ENCODE results near the gene ERCC3.

DNA sequence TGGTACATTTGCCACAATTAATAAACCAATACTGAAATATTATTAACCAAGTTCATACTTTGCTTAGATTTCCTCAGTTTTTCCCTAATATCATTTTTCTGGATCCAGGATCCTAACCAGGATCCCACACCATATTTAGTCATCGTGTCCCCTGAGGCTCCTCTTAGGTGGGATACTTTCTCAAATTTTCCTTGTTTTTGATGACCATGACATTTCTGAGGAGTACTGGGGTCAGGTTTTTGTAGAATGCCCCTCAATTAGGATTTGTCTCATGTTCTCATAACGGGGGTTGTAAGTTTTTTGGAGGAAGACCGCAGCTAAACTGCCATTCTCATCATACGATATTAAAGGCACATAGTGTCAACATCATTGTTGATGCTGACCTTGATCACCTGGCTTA, 15.5 kb upstream of the ERCC3 start:
- TF ChIP-seq, protein P1, sequence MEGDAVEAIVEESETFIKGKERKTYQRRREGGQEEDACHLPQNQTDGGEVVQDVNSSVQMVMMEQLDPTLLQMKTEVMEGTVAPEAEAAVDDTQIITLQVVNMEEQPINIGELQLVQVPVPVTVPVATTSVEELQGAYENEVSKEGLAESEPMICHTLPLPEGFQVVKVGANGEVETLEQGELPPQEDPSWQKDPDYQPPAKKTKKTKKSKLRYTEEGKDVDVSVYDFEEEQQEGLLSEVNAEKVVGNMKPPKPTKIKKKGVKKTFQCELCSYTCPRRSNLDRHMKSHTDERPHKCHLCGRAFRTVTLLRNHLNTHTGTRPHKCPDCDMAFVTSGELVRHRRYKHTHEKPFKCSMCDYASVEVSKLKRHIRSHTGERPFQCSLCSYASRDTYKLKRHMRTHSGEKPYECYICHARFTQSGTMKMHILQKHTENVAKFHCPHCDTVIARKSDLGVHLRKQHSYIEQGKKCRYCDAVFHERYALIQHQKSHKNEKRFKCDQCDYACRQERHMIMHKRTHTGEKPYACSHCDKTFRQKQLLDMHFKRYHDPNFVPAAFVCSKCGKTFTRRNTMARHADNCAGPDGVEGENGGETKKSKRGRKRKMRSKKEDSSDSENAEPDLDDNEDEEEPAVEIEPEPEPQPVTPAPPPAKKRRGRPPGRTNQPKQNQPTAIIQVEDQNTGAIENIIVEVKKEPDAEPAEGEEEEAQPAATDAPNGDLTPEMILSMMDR (IDR thresholded peaks at IDR 0.05): no peak
- TF ChIP-seq EZH2 (IDR thresholded peaks at IDR 0.05): no peak
- no peak for TF ChIP-seq EZH2phosphoT487 (IDR thresholded peaks at IDR 0.05)
